ENCODE measurements around the gene TMEM14B. TPM values are rescaled to one million over a fixed set of nuclear protein-coding genes. Genes with fewer than 3 reads are reported as not detected.
A peak's percentile ranks its signal among the peaks of the same experiment; 100 is the strongest.

The TMEM14B gene
- total RNA-seq, 1 experiment from 2014 or later: 82.9 TPM

DNA sequence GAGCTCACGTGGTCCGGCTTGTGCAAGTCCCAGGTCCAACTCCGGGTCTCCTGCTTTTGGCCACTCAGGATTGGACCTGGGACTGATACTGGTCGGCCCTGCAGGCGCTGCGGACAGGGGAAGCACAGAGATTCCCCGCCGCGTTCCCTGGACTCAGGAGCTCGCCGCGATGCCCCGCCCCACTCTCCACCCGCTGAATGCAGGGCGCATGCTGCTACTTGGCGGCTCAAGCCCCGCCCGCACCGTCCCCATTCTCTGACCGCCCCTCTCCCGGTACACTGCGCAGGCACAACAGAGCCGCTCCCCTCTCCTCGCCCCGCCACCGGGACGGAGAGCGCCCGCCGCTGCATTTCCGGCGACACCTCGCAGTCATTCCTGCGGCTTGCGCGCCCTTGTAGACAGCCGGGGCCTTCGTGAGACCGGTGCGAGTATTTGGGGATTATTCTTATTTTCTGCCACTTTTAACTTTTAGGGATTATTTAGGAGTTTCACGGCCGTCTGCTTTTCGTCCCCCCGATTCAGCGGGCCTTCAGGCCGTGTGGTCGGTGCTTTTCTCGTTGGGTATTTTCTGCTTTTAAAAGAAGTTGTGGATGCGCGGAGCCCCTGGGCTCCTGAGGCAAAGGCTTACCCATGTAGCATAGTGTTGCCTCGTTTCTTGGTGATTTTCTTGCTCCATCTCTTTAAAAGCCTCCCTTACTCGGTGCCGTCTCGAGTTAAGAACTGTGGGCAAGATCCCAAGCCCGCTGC is 24.6 kb upstream of the TMEM14B start, which contains the start of gene TMEM14C (continued):
- TF ChIP-seq CREM (CRISPR knock-in tag; IDR thresholded peaks at IDR 0.05) (peak; percentile 83; the same call in 1 of the 2 replicates), KAT7 (CRISPR knock-in tag; IDR thresholded peaks at IDR 0.05; ENCODE audit: borderline replicate concordance) (peak; percentile 79), FOXK1 (CRISPR knock-in tag; IDR thresholded peaks at IDR 0.05) (peak; percentile 79), GABPB1 (CRISPR knock-in tag; IDR thresholded peaks at IDR 0.05) (peak; percentile 80), GRHL2 (CRISPR knock-in tag; IDR thresholded peaks at IDR 0.05; ENCODE audit: insufficient replicate concordance, severe bottlenecking) (no peak), RELA (CRISPR knock-in tag; IDR thresholded peaks at IDR 0.05; ENCODE audit: borderline replicate concordance) (no peak), ZNF416 (CRISPR knock-in tag; IDR thresholded peaks at IDR 0.05) (no peak), ZBTB21 (CRISPR knock-in tag; IDR thresholded peaks at IDR 0.05; ENCODE audit: borderline replicate concordance) (no peak), ZNF138 (CRISPR knock-in tag; conservative IDR thresholded peaks at IDR 0.05) (no peak), PRRX2 (CRISPR knock-in tag; IDR thresholded peaks at IDR 0.05) (no peak), ZNF121 (CRISPR knock-in tag; IDR thresholded peaks at IDR 0.05) (no peak), EMX1 (CRISPR knock-in tag; IDR thresholded peaks at IDR 0.05) (no peak), CREB1 (CRISPR knock-in tag; IDR thresholded peaks at IDR 0.05) (0 out of 2 replicates have a peak, but pooled peaks have one; percentile 69)
- TF ChIP-seq, protein P1, sequence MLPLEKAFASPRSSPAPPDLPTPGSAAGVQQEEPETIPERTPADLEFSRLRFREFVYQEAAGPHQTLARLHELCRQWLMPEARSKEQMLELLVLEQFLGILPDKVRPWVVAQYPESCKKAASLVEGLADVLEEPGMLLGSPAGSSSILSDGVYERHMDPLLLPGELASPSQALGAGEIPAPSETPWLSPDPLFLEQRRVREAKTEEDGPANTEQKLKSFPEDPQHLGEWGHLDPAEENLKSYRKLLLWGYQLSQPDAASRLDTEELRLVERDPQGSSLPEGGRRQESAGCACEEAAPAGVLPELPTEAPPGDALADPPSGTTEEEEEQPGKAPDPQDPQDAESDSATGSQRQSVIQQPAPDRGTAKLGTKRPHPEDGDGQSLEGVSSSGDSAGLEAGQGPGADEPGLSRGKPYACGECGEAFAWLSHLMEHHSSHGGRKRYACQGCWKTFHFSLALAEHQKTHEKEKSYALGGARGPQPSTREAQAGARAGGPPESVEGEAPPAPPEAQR (CRISPR knock-in tag; IDR thresholded peaks at IDR 0.05): no peak
- TF ChIP-seq, protein P2, sequence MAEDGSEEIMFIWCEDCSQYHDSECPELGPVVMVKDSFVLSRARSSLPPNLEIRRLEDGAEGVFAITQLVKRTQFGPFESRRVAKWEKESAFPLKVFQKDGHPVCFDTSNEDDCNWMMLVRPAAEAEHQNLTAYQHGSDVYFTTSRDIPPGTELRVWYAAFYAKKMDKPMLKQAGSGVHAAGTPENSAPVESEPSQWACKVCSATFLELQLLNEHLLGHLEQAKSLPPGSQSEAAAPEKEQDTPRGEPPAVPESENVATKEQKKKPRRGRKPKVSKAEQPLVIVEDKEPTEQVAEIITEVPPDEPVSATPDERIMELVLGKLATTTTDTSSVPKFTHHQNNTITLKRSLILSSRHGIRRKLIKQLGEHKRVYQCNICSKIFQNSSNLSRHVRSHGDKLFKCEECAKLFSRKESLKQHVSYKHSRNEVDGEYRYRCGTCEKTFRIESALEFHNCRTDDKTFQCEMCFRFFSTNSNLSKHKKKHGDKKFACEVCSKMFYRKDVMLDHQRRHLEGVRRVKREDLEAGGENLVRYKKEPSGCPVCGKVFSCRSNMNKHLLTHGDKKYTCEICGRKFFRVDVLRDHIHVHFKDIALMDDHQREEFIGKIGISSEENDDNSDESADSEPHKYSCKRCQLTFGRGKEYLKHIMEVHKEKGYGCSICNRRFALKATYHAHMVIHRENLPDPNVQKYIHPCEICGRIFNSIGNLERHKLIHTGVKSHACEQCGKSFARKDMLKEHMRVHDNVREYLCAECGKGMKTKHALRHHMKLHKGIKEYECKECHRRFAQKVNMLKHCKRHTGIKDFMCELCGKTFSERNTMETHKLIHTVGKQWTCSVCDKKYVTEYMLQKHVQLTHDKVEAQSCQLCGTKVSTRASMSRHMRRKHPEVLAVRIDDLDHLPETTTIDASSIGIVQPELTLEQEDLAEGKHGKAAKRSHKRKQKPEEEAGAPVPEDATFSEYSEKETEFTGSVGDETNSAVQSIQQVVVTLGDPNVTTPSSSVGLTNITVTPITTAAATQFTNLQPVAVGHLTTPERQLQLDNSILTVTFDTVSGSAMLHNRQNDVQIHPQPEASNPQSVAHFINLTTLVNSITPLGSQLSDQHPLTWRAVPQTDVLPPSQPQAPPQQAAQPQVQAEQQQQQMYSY (CRISPR knock-in tag; IDR thresholded peaks at IDR 0.05): no peak
- TF ChIP-seq, protein P3, sequence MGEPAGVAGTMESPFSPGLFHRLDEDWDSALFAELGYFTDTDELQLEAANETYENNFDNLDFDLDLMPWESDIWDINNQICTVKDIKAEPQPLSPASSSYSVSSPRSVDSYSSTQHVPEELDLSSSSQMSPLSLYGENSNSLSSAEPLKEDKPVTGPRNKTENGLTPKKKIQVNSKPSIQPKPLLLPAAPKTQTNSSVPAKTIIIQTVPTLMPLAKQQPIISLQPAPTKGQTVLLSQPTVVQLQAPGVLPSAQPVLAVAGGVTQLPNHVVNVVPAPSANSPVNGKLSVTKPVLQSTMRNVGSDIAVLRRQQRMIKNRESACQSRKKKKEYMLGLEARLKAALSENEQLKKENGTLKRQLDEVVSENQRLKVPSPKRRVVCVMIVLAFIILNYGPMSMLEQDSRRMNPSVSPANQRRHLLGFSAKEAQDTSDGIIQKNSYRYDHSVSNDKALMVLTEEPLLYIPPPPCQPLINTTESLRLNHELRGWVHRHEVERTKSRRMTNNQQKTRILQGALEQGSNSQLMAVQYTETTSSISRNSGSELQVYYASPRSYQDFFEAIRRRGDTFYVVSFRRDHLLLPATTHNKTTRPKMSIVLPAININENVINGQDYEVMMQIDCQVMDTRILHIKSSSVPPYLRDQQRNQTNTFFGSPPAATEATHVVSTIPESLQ (CRISPR knock-in tag; IDR thresholded peaks at IDR 0.05): no peak
- TF ChIP-seq, protein P4, sequence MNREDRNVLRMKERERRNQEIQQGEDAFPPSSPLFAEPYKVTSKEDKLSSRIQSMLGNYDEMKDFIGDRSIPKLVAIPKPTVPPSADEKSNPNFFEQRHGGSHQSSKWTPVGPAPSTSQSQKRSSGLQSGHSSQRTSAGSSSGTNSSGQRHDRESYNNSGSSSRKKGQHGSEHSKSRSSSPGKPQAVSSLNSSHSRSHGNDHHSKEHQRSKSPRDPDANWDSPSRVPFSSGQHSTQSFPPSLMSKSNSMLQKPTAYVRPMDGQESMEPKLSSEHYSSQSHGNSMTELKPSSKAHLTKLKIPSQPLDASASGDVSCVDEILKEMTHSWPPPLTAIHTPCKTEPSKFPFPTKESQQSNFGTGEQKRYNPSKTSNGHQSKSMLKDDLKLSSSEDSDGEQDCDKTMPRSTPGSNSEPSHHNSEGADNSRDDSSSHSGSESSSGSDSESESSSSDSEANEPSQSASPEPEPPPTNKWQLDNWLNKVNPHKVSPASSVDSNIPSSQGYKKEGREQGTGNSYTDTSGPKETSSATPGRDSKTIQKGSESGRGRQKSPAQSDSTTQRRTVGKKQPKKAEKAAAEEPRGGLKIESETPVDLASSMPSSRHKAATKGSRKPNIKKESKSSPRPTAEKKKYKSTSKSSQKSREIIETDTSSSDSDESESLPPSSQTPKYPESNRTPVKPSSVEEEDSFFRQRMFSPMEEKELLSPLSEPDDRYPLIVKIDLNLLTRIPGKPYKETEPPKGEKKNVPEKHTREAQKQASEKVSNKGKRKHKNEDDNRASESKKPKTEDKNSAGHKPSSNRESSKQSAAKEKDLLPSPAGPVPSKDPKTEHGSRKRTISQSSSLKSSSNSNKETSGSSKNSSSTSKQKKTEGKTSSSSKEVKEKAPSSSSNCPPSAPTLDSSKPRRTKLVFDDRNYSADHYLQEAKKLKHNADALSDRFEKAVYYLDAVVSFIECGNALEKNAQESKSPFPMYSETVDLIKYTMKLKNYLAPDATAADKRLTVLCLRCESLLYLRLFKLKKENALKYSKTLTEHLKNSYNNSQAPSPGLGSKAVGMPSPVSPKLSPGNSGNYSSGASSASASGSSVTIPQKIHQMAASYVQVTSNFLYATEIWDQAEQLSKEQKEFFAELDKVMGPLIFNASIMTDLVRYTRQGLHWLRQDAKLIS (CRISPR knock-in tag; IDR thresholded peaks at IDR 0.05; ENCODE audit: borderline replicate concordance): no peak
- TF ChIP-seq, protein P5, sequence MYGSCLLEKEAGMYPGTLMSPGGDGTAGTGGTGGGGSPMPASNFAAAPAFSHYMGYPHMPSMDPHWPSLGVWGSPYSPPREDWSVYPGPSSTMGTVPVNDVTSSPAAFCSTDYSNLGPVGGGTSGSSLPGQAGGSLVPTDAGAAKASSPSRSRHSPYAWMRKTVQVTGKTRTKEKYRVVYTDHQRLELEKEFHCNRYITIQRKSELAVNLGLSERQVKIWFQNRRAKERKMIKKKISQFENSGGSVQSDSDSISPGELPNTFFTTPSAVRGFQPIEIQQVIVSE (CRISPR knock-in tag; IDR thresholded peaks at IDR 0.05; ENCODE audit: borderline replicate concordance): no peak
- TF ChIP-seq, protein P6, sequence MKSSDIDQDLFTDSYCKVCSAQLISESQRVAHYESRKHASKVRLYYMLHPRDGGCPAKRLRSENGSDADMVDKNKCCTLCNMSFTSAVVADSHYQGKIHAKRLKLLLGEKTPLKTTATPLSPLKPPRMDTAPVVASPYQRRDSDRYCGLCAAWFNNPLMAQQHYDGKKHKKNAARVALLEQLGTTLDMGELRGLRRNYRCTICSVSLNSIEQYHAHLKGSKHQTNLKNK (CRISPR knock-in tag; IDR thresholded peaks at IDR 0.05): no peak
- TF ChIP-seq, protein P7, sequence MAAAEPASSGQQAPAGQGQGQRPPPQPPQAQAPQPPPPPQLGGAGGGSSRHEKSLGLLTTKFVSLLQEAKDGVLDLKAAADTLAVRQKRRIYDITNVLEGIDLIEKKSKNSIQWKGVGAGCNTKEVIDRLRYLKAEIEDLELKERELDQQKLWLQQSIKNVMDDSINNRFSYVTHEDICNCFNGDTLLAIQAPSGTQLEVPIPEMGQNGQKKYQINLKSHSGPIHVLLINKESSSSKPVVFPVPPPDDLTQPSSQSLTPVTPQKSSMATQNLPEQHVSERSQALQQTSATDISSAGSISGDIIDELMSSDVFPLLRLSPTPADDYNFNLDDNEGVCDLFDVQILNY (CRISPR knock-in tag; IDR thresholded peaks at IDR 0.05): 0 out of 2 replicates have a peak, but pooled peaks have one; percentile 73
- TF ChIP-seq, protein P8, sequence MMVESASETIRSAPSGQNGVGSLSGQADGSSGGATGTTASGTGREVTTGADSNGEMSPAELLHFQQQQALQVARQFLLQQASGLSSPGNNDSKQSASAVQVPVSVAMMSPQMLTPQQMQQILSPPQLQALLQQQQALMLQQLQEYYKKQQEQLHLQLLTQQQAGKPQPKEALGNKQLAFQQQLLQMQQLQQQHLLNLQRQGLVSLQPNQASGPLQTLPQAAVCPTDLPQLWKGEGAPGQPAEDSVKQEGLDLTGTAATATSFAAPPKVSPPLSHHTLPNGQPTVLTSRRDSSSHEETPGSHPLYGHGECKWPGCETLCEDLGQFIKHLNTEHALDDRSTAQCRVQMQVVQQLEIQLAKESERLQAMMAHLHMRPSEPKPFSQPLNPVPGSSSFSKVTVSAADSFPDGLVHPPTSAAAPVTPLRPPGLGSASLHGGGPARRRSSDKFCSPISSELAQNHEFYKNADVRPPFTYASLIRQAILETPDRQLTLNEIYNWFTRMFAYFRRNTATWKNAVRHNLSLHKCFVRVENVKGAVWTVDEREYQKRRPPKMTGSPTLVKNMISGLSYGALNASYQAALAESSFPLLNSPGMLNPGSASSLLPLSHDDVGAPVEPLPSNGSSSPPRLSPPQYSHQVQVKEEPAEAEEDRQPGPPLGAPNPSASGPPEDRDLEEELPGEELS (CRISPR knock-in tag; IDR thresholded peaks at IDR 0.05): peak; percentile 72; the same call in 1 of the 2 replicates
- TF ChIP-seq, protein P9, sequence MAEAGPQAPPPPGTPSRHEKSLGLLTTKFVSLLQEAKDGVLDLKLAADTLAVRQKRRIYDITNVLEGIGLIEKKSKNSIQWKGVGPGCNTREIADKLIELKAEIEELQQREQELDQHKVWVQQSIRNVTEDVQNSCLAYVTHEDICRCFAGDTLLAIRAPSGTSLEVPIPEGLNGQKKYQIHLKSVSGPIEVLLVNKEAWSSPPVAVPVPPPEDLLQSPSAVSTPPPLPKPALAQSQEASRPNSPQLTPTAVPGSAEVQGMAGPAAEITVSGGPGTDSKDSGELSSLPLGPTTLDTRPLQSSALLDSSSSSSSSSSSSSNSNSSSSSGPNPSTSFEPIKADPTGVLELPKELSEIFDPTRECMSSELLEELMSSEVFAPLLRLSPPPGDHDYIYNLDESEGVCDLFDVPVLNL (CRISPR knock-in tag; IDR thresholded peaks at IDR 0.05; ENCODE audit: borderline replicate concordance, low read depth): no peak
